GM18505 (cell line): Measurements from ENCODE around the gene ACOT13.
"Not testable (repeated sequence)": the region's sequence is repeated elsewhere in the genome, so short reads cannot be mapped to it uniquely, and the experiment has no call there.

ENCODE experiments used
- ATAC-seq: cut with Tn5 transposase; IDR thresholded peaks from one replicate; pipeline ENCODE4 v1.9.1; 2021; ENCODE audit not compliant: unreplicated experiment
- POLR2A ChIP-seq: IDR thresholded peaks from 4 replicates; pipeline ENCODE4 v1.6.1; 2011; ENCODE audit warnings: borderline replicate concordance; ENCODE audit not compliant: insufficient read depth, insufficient read length; ENCODE audit errors: extremely low read depth

The ACOT13 gene

GRCh38 chr6:24668997-24669361 lies 2.1 kb downstream of the ACOT13 start:
- no peak for ATAC-seq
- no peak for TF ChIP-seq POLR2A

DNA sequence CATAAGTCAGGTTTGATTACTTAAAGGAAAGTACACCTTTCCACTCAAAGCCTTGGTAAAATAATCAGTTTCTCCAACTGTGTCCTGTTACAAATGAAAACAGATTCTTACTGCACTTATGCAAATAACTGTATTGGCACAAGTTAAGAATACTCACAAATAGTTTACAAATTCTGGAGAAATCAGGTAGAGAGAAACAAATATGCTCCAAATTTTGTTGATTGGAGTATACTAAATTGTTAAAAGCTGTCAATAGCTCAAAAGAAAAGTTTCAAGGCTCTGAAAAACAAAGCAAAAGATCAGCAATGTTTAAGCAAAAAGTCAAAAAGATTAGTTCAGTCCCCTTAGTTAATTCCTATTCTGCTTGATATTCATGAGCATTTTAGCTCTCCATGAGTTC lies 3.6 kb downstream of the ACOT13 start:
- ATAC-seq: not testable (repeated sequence)

GRCh38 chr6:24671077-24671476 lies 4.2 kb downstream of the ACOT13 start:
- ATAC-seq: not testable (repeated sequence)

GRCh38 chr6:24672620-24673182 lies 5.8 kb downstream of the ACOT13 start:
- no peak for ATAC-seq
- TF ChIP-seq POLR2A: no peak

DNA sequence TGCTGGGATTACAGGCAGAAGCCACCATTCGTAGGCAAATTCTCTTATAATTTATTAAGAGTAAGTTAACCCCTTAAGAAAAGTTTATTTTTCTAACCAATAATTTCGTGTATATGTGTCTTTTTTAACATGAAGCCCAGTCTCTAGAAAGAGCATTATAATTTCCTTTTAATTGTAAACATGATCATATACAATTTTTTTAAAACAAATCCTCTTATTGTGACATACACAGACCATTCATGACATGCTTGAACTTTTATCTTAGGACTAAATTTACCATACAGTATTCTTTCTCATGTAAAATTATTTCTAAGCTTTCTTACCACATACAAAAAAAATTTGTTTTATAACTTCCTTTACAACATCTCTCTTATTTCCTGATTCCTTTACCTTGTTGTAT lies 6.7 kb downstream of the ACOT13 start:
- no peak for TF ChIP-seq POLR2A

GRCh38 chr6:24678792-24679352 lies 12.0 kb downstream of the ACOT13 start:
- ATAC-seq: not testable (repeated sequence)

More for the DNA sequence above, 6.7 kb downstream of the ACOT13 start:
- no peak for ATAC-seq

- ATAC-seq: no peak
- no peak for TF ChIP-seq POLR2A
Measured at GRCh38 chr6:24680582-24680981, 13.7 kb downstream of the ACOT13 start.

- ATAC-seq: no peak
- no peak for TF ChIP-seq POLR2A
Measured at GRCh38 chr6:24683297-24684296, 16.7 kb downstream of the ACOT13 start.

DNA sequence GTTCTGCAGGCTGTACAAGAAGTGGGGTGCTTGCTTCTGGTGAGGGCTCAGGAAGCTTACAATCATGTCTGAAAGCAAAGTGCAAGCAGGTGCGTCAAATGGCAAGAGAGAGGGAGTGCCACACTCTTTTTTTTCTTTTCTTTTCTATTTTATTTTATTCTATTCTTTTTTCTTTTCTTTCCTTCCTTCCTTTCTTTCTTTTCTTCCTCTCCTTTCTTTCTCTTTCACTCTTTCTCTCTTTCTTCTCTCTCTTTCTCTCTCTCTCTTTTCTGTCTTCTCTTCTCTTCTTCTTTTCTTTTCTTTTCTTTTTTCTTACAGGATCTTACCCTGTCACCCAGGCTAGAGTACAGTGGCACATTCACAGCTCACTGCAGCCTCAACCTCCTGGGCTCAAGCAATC lies 19.5 kb downstream of the ACOT13 start:
- TF ChIP-seq POLR2A: no peak
- no peak for ATAC-seq

- ATAC-seq: no peak
- TF ChIP-seq POLR2A: no peak
Measured at GRCh38 chr6:24686946-24687345, 20.1 kb downstream of the ACOT13 start.

GRCh38 chr6:24689964-24690363 lies 23.1 kb downstream of the ACOT13 start:
- no peak for TF ChIP-seq POLR2A
- ATAC-seq: no peak

DNA sequence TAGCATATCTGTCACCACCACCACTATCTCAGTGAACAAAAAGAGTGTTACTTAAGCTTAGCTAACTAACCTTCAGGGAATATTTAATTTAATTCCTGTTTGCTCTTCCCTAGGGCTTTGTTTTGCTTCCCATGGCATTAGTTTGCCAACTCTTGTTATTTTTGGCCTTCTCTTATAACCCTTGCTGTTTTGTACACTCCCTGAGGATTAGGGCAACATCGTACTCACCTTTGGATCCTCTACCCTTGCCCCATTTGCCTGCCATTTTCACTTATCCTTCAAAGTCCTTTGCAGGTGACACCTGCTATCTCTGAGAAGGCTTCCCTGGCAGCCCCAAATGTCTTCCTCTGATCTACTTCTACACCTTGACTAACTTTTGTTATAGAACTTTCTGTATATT lies 23.7 kb downstream of the ACOT13 start:
- TF ChIP-seq POLR2A: no peak
- no peak for ATAC-seq

DNA sequence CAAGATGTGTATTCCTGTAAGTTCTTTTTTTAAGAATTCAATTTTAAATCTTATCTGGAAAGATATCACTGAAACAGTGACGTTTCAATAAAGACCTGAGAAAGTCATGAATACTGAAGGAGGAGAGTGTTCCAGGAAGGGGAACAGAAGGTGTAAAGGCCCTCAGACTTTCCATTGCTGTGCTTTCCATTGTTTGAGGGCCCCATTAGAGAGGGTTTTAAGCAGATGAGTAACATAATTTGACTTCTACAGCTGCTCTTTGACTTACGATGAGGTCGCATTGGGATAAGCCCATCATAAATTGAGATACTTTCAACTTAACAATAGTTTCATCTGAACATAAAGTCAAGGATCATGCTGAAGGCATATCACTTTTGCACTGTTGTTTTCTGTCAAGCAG lies 24.7 kb downstream of the ACOT13 start:
- no peak for TF ChIP-seq POLR2A
- ATAC-seq: no peak

GRCh38 chr6:24692003-24692402 lies 25.1 kb downstream of the ACOT13 start:
- no peak for ATAC-seq
- TF ChIP-seq POLR2A: no peak
